SKM-1 (cell line): ENCODE data around the gene KIF1A.

Experiments
- DNase-seq: peaks from one replicate; lab custom pipeline; 2025; ENCODE audit not compliant: unreplicated experiment; lab: John Stamatoyannopoulos, UW

KIF1A gene

GRCh38 chr2:240736281-240737250 lies 83.5 kb downstream of the KIF1A start:
- no peak for DNase-seq

GRCh38 chr2:240735476-240735875 lies 84.5 kb downstream of the KIF1A start:
- DNase-seq: no peak

GRCh38 chr2:240734756-240735155 lies 85.3 kb downstream of the KIF1A start:
- DNase-seq: no peak

GRCh38 chr2:240733803-240734495 lies 86.1 kb downstream of the KIF1A start:
- peak; percentile 6 for DNase-seq

GRCh38 chr2:240732911-240733622 lies 87.0 kb downstream of the KIF1A start:
- no peak for DNase-seq

DNA sequence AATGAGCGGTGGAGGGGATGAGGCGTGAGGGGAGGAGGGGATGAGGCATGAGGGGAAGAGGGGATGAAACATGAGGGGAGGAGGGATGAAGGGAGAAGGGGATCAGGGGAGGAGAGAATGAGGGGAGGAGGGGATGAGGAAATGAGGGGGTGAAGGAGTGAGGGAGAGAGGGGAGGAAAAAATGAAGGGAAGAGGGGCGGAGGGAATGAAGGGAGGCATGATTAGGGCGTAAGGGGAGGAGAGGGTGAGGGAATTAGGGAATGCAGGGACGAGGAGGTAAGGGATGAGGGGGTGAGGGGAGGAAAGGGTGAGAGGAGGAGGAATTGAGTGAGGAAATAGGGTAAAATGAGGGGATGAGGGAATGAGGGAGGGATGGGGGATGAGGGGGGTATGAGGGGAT lies 87.8 kb downstream of the KIF1A start:
- no peak for DNase-seq

- DNase-seq: no peak
Observed at GRCh38 chr2:240731178-240731545, 88.9 kb downstream of the KIF1A start.

DNA sequence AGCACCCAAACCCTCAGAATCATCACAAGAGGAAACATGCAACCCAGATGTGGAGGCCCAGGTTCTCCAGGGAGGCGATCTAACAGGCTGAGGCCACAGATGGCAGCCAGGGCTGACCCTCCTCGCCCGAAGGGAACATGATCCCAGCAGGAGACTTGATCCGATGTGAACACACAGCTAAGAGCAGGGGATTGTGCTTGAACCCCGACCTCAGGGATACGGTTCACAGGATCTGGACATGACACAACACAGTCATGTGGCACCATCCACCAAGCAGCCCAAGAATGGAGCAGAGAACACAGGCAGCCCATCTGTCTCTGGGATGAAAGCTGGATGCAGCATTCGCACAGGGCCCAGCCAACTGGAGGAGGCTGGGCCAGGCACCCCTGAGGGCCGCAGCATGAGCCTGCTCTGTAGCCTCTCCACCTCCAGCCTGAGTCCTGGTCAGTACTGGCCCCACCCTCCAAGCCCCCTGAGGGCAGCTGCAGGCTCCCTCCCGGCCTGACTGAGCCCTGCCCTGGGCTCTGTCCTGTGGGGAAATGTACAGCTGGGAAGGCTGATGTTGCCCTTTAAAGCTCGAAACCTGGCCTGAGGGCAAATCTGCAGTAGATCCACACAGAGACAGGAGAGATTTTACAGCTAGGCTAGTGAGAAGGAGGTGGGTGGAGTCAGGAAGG lies 89.4 kb downstream of the KIF1A start:
- DNase-seq: no peak

- no peak for DNase-seq
Observed at GRCh38 chr2:240728827-240729226, 91.2 kb downstream of the KIF1A start.

DNA sequence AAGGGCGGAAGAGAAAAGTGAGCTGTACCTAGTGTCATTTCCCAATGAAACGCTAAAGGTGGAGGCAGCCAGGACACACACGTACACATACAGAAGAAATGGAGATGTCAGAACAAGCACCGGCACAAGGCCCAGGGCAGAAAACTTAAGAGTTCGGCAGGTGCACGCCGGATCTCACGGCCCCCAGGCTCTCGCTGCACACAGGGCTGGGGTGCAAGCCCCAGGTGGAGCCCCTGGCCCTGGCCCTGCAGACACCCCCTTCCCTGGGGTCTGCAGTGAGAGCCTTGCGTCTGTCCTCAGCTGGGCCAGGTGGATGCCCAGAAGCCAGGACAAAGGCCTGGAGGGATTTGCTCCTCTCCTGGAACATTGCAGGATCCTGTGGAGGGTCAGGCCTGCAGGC lies 91.7 kb downstream of the KIF1A start:
- no peak for DNase-seq

- no peak for DNase-seq
Observed at GRCh38 chr2:240727913-240728312, 92.1 kb downstream of the KIF1A start.

- DNase-seq: no peak
Observed at GRCh38 chr2:240727439-240727838, 92.6 kb downstream of the KIF1A start.

DNA sequence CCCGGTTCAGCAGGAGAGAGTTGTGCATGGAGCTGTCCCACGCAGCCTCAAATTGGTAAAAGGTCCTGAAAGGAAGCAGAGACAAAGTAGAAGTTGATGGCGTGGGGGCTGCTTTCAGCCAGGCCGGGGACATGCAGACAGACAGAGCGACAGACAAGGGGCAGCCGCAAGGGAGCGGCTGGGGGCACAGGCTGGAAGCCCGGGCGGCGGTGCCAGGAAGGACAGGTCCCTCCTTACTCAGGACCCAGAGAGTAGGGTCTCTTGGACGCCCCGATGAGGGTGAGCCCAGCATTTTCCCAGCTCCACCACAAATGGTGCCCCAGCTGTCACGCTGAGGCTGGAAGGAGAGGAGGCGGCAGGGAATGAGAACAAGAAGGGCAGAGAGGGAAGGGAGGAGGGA lies 93.1 kb downstream of the KIF1A start:
- no peak for DNase-seq

DNA sequence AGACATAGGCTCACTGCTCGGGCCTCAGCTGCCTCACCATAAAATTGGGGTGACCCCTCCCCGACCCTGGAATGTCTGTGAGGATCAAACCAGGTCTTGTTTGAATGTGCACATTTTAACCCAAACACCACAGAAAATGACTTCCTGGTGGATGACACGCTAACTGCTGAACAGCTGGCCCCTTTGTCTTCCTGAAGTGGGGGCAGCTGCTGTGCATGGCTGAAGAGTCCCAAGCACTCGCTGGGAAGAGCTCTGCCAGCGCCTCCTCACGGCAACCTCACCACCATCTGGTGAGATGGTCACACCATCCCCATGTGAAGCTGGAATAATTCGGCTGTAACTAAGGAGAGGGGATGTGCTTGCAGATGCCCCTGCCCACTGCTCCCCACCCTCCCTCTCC lies 94.3 kb downstream of the KIF1A start:
- no peak for DNase-seq

DNA sequence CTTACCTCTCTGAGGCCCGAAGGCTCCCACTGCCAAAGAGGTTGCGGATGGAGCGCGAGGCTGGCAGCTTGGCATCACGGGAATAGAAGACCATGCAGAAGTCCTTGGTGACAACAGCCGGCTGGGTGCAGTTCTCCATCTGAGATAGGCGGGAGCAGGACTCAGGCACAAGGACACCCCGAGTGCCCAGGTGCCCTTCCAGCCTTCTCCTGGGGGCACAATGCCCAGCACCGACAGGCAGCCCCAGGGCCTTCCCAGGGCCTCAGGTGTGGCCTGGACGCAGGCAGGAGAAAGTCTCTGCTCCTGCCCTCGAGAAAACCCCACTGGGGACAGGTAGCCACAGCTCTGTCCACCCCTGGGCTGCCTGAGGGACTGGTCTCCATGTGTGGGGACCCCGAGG lies 94.8 kb downstream of the KIF1A start:
- DNase-seq: no peak

- no peak for DNase-seq
Observed at GRCh38 chr2:240724431-240724830, 95.6 kb downstream of the KIF1A start.

DNA sequence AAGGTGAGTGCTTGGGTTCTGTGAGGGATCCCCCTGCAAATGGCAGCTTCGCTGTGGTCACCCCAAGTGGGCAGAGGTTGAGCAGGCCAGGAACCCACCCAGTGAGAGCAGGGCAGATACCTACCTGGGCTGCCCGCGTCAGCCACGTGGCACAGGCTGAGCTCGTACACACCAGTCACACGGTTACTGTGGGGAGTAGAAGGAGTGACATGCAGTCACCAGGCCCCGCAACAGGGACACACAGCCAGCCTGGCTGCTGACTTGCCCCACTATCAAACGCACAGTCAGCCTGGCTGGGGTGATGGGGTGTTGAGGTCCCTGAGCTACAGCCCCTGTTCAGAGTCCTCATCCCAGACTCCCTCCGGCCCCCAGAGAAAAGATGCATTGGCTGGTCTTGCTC lies 96.2 kb downstream of the KIF1A start:
- DNase-seq: no peak

DNA sequence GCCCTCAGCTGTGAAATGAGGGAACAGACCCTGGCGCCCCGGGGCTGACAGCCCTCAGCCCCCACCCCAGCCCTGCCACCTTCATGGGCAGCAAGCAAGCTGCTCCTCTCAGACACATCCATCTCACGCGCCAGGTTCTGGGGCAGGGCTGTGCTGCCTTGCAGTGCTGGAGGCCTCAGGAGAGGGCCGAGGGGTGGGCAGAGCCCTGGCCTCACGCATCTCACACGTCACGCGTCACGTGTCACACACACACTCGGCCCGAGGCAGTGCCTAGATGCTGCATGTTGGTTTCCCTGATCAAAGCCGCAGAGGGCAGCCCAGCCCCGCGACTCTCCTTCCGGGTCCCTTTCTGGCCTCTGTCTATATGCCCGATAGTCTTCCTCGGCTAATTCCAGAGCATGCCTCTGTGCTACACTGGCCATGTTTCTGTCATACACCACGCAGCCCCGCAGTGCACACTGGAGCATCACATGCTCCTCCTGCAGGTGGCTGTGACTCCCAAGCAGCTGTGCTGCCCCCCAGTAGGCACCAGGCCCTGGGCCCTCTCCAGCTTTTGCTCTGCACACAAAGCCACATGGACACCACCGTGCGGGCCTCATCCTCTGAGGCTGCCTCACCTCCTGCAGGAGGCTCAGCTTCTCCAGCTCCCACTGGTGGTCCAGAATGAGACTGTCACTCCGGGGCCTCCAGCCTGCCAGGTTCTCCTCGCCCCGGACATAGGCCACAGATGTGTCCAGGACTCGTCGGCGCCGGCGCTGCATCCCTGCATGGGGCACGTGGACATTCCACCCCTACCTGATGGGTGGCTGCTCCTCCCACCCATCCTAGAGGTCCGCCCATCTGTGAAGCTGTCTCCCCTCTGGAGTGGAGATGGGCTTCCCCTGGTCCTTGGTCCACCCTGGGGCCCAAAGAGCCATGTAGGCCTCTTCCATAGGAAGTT lies 97.0 kb downstream of the KIF1A start:
- no peak for DNase-seq

DNA sequence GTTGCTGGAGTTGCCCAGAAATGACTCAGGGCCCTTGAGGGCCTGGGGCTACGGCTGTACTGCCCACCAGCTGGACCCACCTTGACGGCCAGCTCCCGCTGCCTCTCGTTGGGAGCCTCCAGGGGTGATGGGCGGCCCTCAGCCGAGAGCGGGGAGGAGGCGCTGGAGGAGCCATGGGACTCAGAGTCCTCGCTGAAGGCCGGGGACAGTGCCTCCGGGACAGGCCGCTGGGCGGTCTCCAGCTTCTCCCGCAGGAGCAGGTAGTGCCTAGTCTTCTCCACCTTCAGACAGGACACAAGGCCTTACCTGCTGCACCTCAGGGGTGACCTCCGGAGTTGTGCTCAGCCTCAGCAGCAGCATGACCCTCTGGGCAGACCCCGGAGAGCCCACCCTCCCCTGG lies 97.6 kb downstream of the KIF1A start:
- no peak for DNase-seq

GRCh38 chr2:240721596-240722180 lies 98.3 kb downstream of the KIF1A start:
- no peak for DNase-seq
